ENCODE measurements around the gene CASQ2.

The CASQ2 gene

DNA sequence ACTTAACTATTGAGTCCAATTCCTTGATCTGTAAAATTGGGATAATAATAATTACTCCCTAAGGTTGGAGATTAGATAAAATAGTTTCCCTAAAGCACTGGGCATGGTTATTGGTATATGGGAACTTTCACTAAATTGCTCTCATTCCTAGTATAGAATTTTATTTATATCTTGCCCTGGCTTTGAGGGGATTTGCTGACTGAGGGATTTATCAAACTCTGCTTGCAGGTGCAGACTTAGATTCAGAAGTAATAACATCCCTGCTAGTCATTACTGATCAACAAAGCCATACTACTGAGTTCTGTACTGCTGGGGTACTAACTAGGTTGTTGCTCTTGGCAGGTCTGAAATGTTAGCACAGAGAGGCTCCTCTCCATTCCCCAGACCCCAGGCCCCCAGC lies 41.9 kb downstream of the CASQ2 start:
- DNase-seq, result no peak

DNA sequence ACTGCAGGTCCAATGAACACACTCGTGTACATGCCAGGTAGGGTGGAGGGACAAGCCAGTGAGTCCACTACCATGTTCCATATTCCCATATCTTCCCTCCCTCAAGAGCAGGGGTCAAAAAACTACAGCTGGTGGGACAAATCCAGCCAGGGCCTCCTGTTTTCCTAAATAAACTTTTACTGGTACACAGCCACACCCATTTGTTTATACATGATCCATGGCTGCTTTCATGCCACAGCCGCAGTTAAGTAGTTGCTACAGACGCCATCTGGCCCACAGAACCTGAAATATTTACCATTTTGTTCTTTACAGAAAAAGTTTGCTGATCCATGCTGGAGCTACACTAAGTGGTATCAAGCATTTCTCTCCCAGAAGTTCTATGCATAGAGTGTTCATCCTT lies 42.4 kb downstream of the CASQ2 start:
- DNase-seq, result no peak

DNA sequence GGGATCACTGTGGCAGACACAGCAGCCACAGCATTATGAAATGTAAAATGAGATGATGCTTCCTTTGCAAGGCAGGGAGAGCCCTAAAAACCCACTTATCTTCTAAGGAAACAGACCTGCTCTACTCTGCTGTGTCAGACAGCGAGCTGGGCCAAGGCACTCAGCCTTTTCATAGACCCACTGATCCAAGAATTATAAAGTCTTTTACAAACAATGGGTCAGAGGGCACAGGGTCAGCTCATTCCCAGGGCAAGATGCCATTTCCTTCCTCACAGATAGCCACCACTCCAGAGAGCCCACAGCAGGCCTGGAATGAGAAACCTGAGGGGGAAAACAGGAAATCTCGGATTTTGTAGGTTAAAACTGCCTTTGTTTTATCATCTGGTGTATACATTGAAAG lies 42.9 kb downstream of the CASQ2 start:
- DNase-seq, result no peak

DNA sequence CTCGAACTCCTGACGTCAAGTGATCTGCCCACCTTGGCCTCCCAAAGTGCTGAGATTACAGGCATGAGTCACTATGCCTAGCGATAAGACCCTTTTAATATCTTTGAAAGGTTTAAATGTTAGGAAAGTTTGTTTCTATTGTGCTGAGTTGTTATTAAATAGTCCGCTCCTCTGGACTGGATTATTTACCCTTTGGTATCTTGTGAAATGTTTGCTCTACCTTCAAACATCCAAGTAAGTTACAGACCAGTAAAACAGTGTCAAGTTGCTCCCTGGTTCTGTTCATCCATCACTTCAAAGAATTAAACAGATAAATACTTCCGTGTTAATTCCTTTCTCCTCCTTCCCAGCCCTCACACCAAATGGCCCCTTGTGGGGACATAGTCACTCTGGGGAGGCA lies 44.8 kb downstream of the CASQ2 start:
- DNase-seq, result no peak

DNA sequence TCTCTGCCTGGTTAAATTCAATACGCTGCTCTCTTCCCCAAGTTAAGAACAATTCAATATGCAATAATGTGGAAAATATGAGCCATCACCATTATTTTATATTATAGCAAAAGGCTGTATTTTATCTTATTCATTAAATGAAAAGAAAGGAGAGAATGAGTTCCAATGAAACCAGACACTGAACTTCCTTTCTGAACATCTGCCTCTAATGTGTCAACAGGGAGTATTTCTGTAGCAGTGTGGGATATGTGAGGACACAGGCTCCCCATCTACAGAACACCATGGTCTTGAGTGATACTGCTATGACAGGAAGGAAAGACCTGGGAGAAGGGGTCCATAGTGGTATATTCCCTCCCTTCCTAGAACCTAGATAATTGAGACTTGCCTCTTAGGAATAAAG lies 46.3 kb downstream of the CASQ2 start:
- DNase-seq, result no peak

DNA sequence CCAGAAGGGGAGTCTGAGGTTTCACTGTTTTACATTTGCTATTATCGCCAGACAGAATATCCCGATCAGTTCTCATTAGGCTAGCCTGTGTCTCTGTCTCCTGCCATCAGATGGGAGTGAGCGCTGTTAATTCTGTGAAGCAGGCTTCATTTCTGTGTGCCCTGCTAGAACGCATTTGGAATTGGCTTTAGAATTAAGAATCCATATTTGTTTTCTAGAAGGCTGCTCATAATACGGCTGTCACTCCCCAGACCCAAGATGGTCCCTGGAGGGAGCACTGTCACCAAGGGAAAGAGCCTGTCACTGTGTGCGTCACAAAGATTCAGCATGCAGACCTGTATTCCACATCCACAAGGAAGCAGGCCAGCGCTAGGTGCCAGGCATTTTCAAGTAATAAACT lies 49.2 kb downstream of the CASQ2 start:
- DNase-seq, result no peak

DNA sequence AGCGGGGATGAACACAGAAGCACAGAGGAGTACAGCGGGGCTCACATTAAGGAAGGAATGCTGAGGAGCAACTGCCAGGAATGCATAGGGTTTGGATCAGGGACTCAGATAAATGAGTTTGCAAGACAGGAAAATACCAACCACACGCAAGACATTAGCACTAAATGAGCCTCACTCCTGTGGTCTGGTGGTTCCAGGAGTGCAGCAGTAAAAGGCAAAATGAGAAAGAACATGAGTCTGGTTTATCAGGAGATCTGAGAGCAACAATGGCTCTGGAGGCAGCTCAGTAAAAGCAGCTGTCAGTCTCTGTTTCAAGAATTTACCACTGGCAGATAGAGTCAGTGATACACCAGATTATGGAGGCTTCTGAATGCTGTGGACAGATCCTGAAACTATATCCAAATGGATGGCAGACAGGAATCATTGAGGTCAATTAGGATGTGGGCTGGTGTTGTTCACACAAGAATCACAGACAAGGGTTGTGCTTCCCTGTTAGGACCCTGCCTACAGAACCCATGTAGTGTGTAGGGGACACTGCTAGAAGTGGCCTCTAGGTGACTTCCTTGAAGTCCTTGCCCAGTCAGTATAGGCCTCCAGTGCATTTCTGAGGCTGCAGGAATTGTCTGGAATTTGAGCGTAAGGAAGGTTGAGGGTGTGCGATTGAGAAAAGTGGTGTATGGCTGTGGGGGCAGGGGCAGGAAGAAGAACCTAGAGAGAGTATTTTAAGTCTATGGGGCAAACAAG lies 50.3 kb downstream of the CASQ2 start:
- DNase-seq, result no peak

DNA sequence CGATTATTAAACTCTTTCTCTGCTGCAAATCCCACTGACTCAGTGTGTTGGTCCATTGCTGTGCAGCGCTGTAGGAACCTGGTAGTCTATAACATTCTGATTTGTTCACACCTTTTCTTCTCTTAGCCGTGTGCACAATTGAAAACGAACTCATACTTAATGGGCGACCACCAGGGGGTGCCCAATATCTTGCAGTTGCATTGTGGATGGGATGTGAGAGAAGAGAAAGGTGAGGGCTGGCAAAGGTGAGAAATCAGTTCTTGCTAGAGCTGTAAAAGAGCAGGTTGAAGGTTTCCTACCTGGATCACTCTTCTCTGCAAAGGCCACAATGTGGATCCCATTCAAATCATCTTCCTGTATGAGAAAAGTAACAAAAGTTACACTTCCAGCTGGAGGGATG lies 51.0 kb downstream of the CASQ2 start:
- no peak for DNase-seq

DNA sequence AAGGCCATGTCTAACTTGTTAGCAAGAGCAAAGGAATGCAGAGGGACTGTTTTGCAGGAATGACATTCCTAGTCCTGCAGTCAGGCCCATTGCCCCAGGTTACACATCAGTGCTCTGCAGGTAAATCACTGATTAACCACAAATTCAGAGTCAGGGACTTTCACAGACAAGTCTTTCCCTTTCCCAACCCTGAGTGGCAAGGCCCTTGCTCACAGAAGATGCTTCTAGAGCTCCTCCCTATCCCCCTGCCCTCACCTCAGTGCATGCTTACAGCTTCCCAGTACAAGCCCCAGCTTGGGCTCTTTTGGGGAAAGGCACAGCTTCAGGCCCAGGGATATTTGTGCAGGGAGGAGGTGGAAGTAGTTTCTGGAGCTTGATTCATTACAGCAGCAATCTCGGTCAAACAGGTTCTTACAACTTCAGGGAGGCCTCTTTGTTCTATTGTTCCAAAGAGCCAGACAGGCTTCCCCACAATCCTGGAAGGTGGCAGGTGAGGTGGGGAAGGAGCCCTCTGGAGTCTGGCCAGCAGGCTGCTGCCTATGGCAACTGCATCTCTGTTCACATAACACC lies 53.9 kb downstream of the CASQ2 start:
- peak; percentile 51 for DNase-seq

DNA sequence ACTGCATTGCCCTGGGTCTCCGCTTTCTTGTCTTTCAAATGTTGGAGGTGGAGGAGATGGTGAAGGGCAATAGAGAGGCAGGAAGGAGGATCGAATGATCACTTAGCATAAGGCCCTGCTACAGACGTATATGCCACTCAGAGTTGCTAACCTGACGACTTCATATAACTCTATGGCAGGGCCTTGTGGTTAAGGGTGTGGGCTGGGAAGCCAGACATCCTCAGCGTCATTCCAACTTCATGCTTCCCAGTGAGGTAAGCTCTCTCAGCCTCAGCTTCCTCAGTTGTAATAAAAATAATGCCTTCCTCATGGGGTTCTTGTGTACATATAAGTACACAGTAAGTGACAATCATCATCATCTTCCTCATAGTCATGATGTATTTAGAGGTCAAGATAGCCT lies 54.6 kb downstream of the CASQ2 start:
- DNase-seq, result no peak

DNA sequence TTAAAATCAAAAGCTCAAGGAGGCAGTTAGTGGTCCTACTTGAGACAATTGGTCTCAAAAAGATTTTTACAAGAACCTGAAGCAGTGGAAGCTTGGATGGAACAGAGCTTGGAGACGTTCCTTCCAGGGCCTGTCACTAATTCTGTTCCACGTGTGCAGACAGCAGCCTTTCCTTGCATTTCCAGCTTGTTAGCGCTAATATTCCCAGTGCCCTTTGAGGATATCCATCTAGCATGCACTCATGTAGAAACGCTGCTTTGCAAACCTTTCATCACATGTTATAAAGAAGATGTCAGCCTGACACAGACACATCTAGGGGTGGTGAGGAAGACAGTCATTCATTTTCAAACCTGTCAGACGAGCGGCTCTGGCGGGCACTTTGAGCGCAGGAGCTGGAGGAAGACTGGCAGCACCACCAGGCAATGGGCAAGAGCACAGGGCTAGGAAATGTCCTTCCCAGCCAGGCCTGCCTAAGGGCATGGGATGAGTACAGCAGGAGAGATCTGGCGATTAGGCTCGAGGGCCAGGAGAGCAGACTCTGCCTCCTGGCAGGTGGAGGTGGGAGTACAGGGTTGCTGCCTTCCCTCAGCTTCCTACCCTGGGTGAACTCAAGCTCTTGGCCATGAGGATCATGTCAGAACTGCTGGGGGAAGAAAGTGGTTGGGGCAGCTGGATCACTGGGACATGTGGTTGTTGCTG lies 55.5 kb downstream of the CASQ2 start:
- DNase-seq, result no peak

DNA sequence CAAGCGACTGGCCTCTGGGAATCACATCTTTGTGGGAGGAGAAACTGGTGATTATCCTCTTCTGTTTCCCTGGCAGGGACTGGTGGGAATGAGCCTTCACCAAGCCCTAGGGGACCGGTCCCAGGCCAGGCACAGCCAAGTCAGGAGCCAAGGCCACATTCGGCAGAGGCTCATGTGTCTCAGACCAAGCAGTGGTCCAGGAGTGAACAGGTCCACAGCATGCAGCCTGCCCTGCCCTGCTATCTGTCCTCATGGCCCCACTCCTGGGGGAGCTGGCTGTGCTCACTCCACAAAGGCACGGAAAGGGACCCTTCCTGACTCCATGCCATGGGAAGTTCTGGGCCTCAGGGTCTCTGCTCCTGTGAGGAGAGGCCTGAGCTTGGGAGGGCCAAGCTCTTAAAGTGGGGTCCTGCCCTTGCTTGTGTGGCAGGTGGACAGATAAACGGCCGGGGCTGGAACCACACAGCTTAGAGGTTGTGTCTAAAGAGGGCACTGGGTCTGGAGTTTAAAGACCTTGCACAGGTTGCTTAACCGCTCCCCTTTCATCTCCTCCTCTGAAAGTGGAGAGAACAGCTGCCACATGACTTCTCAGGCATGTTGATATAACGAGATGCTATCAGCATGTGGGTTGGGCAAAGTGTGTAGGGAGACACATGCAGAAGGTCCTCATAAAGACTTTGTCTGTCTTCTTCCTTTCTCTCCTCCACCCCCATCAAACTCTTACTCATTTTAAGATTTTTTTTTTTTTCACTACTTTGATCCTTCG lies 57.5 kb downstream of the CASQ2 start:
- DNase-seq, result no peak

DNA sequence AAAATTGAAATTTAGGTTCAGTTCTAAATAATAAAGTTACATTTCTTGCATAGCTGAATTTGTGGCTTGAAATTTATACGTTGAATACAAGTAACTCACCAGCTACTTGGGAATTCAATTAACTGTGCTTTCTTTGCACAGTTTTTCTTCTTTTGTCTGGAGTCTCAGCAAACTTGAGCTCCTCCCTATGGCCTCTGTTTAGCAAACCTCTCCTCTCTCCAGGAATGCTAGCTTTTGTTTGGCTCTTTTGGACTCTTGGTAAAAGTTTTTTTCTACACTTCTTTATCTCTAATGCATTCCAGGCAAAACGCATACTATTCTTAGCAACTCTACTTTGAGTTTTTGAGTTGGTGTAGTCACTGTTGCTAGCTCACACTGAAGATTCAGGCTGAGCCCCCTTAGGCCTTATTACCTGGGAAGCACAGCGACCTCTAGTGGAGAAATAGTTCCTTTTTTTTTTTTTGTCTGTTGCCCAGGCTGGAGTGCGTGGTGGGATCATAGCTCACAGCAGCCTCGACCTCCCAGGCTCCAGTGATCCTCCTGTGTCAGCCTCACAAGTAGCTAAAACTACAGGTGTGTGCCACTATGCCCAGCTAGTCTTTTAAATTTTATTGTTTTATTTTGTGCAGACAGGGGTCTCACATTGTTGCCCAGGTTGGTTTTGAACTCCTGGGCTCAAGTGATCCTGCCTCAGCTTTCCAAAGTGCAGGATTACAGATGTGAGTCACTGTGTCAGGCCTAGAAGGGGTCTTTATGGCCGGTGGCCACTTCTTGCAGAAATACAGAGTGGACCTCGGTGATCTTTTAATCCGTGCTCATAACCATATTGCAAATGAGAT lies 61.7 kb downstream of the CASQ2 start:
- DNase-seq, result peak; percentile 24

DNA sequence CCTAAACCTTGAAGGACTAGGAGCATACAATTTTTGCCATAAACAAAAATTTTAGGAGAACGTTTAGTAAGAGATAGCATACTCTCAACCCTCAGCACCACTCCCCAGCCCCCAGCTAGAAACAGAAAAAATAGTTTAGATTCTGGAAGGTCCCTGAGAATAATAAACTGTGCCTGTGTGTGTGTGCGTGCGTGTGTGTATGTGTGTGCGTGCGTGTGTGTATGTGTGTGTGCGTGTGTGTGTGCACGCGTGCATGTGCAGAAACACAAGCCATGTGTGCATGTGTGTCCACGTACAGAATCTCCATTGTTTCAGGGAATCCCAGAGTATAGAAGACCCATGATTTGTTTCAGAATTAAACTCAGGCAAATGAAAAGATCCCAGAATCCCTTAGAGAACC lies 62.6 kb downstream of the CASQ2 start:
- DNase-seq, result no peak

DNA sequence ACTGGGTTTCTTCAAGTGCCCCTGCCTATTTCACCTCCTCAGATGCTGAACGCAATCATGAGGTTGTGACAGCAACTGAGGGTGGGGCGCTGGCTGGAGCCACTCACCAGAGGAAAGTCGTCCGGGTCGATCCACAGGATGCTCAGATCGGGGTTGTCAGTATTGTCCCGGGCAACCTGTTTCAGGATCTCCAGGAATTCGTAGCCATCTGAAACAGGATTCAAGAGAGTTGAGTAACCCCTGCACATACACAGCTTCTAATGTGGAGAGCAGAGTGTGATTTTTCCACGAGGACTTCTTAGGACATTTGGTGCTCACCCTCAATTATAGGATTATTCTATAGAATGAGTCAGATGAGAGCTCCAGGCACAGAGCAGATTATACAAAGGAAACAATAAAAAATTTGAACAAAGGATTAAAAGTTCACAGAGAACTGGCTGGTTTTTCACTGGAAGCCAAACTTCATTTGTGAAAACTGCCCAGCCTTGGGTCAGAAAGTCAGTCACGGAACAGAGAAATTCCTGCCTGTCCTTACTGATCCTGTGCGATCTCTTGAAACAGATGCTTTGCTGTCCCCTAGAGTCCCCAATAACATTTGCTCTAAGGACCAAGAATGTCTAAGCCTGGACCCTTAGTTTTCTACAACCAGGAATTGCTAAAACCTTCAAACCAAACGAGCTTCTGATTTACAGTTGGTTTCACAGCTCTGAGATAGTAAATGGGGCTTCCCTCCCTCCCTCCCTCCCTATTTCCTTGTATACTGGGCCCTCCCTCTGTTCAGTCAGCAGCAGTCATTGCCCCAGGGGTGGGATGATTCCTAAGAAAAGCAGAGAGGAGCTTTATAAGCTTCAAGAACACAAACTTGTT lies 63.2 kb downstream of the CASQ2 start:
- no peak for DNase-seq

DNA sequence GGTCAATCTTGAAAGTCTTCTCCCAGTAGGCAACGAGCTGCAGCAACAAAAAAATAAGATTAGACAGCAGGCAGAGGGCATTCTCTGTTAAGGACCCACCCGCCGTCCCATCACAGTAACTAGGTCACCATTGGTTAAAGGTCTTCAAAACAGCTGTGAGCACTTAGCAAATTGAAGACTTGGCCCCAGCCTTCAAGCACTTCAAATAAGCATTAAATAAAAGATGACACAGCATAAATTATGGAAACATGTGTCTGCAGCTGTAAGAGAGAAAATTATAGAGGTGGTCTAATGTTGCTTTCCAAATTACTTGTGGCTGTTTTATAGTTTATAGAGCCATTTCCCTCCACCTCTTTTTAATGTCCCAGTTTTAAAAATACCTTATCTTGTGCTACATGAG lies 65.6 kb downstream of the CASQ2 start:
- no peak for DNase-seq

DNA sequence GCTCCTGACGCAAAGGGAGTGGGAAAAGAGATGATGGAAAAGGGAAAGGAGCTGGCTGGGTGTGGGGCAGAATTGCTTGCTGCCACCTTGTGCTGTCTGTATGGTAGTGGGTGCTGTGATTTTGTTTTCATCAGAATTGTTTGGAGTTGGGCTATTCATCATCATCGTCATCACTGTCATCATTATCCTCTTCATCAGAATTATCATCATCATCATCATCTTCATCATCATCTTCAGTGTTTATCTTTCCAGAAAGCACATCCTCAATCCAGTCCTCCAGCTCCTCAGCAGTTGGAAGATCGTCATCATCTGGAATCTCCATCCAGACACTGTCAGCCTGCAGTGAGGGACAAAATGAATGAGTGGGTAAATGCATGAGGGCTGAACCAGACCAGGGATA lies 67.4 kb downstream of the CASQ2 start:
- DNase-seq, result no peak

DNA sequence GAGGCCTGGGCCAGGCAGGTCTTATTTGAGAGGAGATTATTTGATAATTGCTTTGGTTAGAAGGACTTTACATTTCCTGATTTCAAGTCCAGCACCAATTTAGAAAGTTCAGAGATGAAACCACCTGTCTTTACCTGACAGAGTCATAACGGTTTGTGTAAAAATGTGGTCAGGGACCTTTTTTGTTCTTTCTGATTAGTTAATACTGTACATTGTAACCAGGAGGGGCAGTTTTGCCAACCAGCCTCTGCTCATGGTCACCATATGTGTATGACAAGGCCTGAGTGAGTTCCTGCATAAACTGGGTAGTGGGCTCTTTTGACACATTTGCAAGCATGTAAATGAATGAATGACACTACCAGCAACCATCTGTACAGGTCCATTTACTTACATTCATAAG lies 70.9 kb downstream of the CASQ2 start:
- no peak for DNase-seq

DNA sequence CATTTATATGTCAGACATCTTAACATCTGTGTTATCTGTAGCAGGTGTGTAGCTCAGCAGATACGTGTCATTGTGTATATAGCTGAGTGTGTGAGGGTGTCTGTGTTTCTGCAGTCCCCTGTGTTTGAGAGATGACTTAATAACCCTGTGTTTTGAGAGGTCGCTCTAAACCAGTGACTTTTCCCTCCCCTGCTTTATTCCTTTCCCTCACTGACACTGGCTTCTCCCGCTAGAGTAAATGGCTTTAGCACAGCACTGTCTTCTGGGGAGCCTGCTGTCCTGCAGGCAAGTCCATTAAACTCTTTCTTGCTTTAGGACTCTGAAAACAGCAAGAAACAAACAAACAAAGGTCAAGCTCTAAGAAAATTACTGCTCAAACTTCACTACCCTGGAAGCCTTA lies 73.7 kb downstream of the CASQ2 start:
- DNase-seq, result no peak

DNA sequence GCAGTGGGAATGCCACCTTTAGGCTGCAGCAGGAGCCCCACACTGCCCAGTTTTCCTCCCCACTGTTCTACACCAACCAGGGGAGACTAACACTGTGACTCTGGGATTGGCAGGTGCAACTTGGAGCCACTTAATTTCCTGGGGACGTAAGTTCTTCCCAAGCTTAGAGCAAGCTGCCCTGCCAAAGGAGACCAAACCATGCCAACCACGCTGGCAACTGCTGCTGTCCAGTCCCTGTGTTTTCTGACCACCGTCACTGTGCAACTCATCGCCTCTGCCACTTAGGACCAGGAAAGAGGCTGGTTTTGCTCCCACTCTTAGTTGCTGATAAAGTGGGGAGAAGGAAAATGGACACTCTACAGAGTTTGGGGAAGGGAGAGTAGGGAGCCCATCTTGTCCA lies 76.3 kb downstream of the CASQ2 start:
- DNase-seq, result no peak

DNA sequence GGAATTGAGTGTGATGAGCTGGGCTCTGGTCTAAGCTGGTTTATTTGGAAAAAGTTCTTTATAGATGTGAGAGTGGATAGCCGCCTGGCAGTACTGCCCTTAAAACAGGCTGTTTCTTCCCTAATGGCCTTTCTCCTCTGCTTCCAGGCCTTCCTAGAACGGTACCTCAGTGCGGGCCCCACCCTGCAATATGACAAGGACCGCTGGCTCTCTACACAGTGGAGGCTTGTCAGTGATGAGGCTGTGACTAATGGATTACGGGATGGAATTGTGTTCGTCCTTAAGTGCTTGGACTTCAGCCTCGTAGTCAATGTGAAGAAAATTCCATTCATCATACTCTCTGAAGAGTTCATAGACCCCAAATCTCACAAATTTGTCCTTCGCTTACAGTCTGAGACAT lies 77.5 kb downstream of the CASQ2 start:
- no peak for DNase-seq

DNA sequence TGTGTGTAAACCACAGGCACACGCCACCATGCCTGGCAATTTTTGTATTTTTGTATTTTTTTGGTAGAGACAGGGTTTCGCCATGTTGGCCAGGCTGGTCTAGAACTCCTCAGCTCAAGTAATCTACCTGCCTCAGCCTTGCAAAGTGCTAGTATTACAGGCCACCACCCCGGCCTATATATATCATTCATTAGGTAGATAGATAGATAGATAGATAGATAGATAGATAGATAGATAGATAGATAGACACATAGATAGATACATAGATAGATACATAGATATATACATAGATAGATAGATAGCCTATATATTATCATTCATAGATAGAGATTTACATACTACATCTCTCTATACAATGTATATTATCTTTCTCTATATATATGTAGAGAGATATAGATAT lies 80.8 kb downstream of the CASQ2 start:
- no peak for DNase-seq
